Measurements from ENCODE around the gene SLC2A4RG. TPM values are rescaled to one million over a fixed set of nuclear protein-coding genes. Genes with fewer than 3 reads are reported as not detected.

SLC2A4RG gene
- total and polyA plus RNA-seq, 2 experiments from 2014 or later = 43.9 to 50.4 TPM

DNA sequence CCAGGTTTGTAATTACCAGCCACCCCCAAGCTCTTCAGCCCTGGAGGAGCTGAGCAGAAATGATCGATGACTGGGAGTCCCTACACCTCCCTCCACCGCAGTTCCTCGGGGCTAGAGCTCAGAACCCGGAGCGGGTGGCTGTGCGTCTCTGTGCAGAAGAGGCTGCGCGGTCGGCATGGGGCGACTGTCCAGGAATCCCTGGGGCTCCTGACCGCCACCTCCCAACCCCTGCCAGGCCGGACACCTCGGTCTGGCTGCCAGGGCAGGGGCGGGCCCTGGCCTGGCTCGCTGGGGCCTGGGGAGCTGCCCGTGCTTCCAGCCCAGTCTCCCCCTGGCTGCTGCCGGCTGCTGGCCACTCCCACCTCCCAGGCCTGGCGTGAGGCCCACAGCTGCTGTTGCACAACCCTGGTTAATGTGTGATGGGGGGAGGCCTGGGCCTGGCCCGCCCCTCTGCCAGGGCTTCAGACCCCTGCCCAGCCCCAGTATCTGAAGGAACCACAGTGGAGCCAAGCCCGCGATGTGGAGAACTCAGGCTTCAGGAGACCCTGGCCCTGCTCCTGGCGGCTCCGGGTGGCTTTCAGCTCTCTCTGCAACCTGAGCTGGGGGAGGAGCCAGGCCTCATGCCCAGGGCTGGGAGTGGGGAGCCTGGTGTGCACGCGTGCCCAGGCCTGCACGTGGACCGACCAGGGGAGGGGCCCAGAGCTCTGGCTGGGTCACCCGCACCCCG, 1.2 kb downstream of the SLC2A4RG start:
- no peaks in the 10 kb centered on the region for H3K36me3 ChIP-seq (replicated peaks; ENCODE audit: insufficient read depth, low read depth)
- H3K4me2 ChIP-seq = peak overlapping the region; percentile 95
- H3K4me3 ChIP-seq = peak overlapping the region; percentile 62
- no peaks in the 10 kb centered on the region for H3K9me3 ChIP-seq (ENCODE audit: low read depth)
- no peaks in the 10 kb centered on the region for H3K27me3 ChIP-seq
- WGBS (ENCODE audit: low lambda C conversion rate, missing lambda C conversion rate) = 1% methylated on average over 14 of the region's 29 CpGs
- no peaks in the 10 kb centered on the region for H4K20me1 ChIP-seq (ENCODE audit: insufficient read depth, poor library complexity, severe bottlenecking)
- TF ChIP-seq, protein P1, sequence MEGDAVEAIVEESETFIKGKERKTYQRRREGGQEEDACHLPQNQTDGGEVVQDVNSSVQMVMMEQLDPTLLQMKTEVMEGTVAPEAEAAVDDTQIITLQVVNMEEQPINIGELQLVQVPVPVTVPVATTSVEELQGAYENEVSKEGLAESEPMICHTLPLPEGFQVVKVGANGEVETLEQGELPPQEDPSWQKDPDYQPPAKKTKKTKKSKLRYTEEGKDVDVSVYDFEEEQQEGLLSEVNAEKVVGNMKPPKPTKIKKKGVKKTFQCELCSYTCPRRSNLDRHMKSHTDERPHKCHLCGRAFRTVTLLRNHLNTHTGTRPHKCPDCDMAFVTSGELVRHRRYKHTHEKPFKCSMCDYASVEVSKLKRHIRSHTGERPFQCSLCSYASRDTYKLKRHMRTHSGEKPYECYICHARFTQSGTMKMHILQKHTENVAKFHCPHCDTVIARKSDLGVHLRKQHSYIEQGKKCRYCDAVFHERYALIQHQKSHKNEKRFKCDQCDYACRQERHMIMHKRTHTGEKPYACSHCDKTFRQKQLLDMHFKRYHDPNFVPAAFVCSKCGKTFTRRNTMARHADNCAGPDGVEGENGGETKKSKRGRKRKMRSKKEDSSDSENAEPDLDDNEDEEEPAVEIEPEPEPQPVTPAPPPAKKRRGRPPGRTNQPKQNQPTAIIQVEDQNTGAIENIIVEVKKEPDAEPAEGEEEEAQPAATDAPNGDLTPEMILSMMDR (IDR thresholded peaks at IDR 0.05; ENCODE audit: poor library complexity) = peak; percentile 20
- no peak for TF ChIP-seq EZH2 (IDR thresholded peaks at IDR 0.05; ENCODE audit: borderline replicate concordance)
- no peak for TF ChIP-seq EZH2phosphoT487 (IDR thresholded peaks at IDR 0.05; ENCODE audit: low read depth, severe bottlenecking, unreplicated experiment)
- H2AFZ ChIP-seq = peak overlapping the region; percentile 76
- no peaks in the 10 kb centered on the region for H3K9me2 ChIP-seq (replicated peaks; ENCODE audit: insufficient read depth)
- peaks cover 31% of the 10 kb centered on the region for H3K4me1 ChIP-seq (ENCODE audit: insufficient read depth)
- peak overlapping the region; percentile 98 for H3K27ac ChIP-seq
- peak; percentile 95 for DNase-seq (ENCODE audit: low spot score)
- peaks cover 6% of the 10 kb centered on the region for H3K79me2 ChIP-seq

DNA sequence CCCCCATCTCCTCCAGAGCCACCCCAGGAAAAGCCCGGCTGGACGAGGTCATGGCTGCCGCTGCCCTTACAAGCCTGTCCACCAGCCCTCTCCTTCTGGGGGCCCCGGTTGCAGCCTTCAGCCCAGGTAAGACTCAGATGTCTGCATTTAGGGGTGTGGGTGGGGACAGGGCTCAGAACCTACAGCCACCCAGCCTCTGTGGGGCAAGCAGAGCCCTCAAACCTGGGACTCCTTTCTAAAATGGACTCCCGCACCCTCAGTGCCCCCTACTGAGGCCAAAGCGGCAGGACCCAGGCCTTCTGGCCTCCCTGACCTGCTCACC, 1.7 kb downstream of the SLC2A4RG start:
- no peaks in the 10 kb centered on the region for H4K20me1 ChIP-seq (ENCODE audit: insufficient read depth, poor library complexity, severe bottlenecking)
- no peaks in the 10 kb centered on the region for H3K9me3 ChIP-seq (ENCODE audit: low read depth)
- no peaks in the 10 kb centered on the region for H3K9me2 ChIP-seq (replicated peaks; ENCODE audit: insufficient read depth)
- no peak overlapping the region for H3K4me3 ChIP-seq
- 45% methylated on average over 6 of the region's 6 CpGs for WGBS (ENCODE audit: low lambda C conversion rate, missing lambda C conversion rate)
- no peak overlapping the region for H2AFZ ChIP-seq
- peaks cover 6% of the 10 kb centered on the region for H3K79me2 ChIP-seq
- no peaks in the 10 kb centered on the region for H3K27me3 ChIP-seq
- H3K36me3 ChIP-seq (replicated peaks; ENCODE audit: insufficient read depth, low read depth) = no peaks in the 10 kb centered on the region
- H3K4me1 ChIP-seq (ENCODE audit: insufficient read depth) = peaks cover 31% of the 10 kb centered on the region
- peak overlapping the region; percentile 95 for H3K4me2 ChIP-seq
- peak overlapping the region; percentile 98 for H3K27ac ChIP-seq
- DNase-seq (ENCODE audit: low spot score) = no peak
- TF ChIP-seq, protein P1 (IDR thresholded peaks at IDR 0.05; ENCODE audit: poor library complexity) = no peak
- TF ChIP-seq EZH2phosphoT487 (IDR thresholded peaks at IDR 0.05; ENCODE audit: low read depth, severe bottlenecking, unreplicated experiment) = no peak
- TF ChIP-seq EZH2 (IDR thresholded peaks at IDR 0.05; ENCODE audit: borderline replicate concordance) = no peak

DNA sequence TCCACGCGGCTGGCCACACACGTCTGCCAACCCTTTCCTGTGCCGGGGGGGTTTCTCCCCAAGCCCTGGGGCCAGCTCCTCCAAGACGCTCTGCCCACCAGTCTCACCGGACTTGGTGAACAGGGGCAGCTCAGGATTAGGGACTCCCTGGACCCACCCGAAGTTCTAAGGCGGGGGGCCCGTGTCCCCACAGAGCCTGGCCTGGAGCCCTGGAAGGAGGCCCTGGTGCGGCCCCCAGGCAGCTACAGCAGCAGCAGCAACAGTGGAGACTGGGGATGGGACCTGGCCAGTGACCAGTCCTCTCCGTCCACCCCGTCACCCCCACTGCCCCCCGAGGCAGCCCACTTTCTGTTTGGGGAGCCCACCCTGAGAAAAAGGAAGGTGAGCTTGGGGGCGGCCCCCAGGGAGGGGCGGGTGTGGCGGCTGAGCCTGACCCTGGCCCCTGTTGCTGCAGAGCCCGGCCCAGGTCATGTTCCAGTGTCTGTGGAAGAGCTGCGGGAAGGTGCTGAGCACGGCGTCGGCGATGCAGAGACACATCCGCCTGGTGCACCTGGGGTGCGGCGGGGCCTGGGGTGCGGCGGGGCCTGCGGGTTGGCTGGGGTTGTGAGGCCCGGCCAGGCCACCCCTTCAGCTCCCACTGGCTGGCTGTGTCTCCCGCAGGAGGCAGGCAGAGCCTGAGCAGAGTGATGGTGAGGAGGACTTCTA, 2.3 kb downstream of the SLC2A4RG start:
- H3K36me3 ChIP-seq (replicated peaks; ENCODE audit: insufficient read depth, low read depth) = no peaks in the 10 kb centered on the region
- H3K79me2 ChIP-seq = peaks cover 6% of the 10 kb centered on the region
- 83% methylated on average over 15 of the region's 30 CpGs for WGBS (ENCODE audit: low lambda C conversion rate, missing lambda C conversion rate)
- peak overlapping the region; percentile 98 for H3K27ac ChIP-seq
- no peak for TF ChIP-seq EZH2 (IDR thresholded peaks at IDR 0.05; ENCODE audit: borderline replicate concordance)
- TF ChIP-seq, protein P1 (IDR thresholded peaks at IDR 0.05; ENCODE audit: poor library complexity) = no peak
- no peak for TF ChIP-seq EZH2phosphoT487 (IDR thresholded peaks at IDR 0.05; ENCODE audit: low read depth, severe bottlenecking, unreplicated experiment)
- H3K4me3 ChIP-seq = no peak overlapping the region
- peaks cover 31% of the 10 kb centered on the region for H3K4me1 ChIP-seq (ENCODE audit: insufficient read depth)
- H3K9me3 ChIP-seq (ENCODE audit: low read depth) = no peaks in the 10 kb centered on the region
- no peak for DNase-seq (ENCODE audit: low spot score)
- no peaks in the 10 kb centered on the region for H3K9me2 ChIP-seq (replicated peaks; ENCODE audit: insufficient read depth)
- no peaks in the 10 kb centered on the region for H4K20me1 ChIP-seq (ENCODE audit: insufficient read depth, poor library complexity, severe bottlenecking)
- no peak overlapping the region for H2AFZ ChIP-seq
- no peaks in the 10 kb centered on the region for H3K27me3 ChIP-seq
- H3K4me2 ChIP-seq = peak overlapping the region; percentile 95

Data from hepatocyte (in vitro differentiated cells).